Measurements from ENCODE around the gene NBEA. TPM values are rescaled to one million over a fixed set of nuclear protein-coding genes. Genes with fewer than 3 reads are reported as not detected.

The NBEA gene
- total RNA-seq, 3 donors from 2014 or later (not counting 1 experiment from before 2014, with no cell fraction given), result 0.27 to 0.66 (median 0.33) TPM

DNA sequence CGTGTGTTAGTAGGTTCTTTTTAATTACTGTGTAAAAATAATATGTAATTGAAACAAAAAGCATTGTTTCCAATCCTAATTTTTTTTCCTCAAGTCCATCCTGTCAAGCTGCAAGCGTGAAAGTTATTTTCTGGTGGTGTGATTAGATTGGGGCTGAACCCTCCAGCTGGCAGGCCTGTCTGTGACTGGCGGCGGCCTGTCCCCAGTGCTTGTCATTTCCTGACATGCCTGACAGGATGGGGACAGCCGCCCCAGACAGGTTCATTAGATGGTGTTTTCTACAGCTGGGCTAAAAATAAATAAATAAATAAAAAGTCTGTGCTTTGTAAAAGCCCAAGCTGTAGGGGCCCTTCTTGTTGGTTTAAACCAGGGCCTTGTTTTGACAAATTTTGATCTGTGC is 588.1 kb downstream of the NBEA start:
- peak overlapping the region; percentile 35 to 45 for H3K27ac Mint-ChIP-seq
- DNase-seq, result no peak
- H3K36me3 ChIP-seq (ENCODE audit: control insufficient read depth, insufficient read depth, low read length), result no peaks in the 10 kb centered on the region
- intact Hi-C loops (cut with micrococcal nuclease), result no loop called here
- H3K27me3 Mint-ChIP-seq (ENCODE audit: low read depth in 2 of 2), result peaks cover 2 to 5% of the 10 kb centered on the region in 2 donors
- H3K9me3 ChIP-seq (ENCODE audit: control insufficient read depth, insufficient read depth, low read length), result no peaks in the 10 kb centered on the region
- no peak overlapping the region for H3K4me3 Mint-ChIP-seq
- no peak overlapping the region for H3K4me3 ChIP-seq (ENCODE audit: low read length)
- ATAC-seq, result peak; percentile 35 to 80 (median 60)
- 64% methylated on average over 3 of the region's 5 CpGs for WGBS (ENCODE audit: insufficient coverage)
- TF ChIP-seq, protein P1, sequence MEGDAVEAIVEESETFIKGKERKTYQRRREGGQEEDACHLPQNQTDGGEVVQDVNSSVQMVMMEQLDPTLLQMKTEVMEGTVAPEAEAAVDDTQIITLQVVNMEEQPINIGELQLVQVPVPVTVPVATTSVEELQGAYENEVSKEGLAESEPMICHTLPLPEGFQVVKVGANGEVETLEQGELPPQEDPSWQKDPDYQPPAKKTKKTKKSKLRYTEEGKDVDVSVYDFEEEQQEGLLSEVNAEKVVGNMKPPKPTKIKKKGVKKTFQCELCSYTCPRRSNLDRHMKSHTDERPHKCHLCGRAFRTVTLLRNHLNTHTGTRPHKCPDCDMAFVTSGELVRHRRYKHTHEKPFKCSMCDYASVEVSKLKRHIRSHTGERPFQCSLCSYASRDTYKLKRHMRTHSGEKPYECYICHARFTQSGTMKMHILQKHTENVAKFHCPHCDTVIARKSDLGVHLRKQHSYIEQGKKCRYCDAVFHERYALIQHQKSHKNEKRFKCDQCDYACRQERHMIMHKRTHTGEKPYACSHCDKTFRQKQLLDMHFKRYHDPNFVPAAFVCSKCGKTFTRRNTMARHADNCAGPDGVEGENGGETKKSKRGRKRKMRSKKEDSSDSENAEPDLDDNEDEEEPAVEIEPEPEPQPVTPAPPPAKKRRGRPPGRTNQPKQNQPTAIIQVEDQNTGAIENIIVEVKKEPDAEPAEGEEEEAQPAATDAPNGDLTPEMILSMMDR (IDR thresholded peaks at IDR 0.05), result no peak
- H3K27me3 ChIP-seq (ENCODE audit: control insufficient read depth, insufficient read depth, low read length), result no peaks in the 10 kb centered on the region
- H3K27ac ChIP-seq (ENCODE audit: low read length), result no peak overlapping the region
- H3K4me1 ChIP-seq (ENCODE audit: control insufficient read depth, insufficient read depth, low read length), result no peaks in the 10 kb centered on the region
- H3K9me3 Mint-ChIP-seq, result no peaks in the 10 kb centered on the region
- H3K36me3 Mint-ChIP-seq, result no peaks in the 10 kb centered on the region
- H3K4me1 Mint-ChIP-seq, result peaks cover 0 to 5% of the 10 kb centered on the region in 2 donors

DNA sequence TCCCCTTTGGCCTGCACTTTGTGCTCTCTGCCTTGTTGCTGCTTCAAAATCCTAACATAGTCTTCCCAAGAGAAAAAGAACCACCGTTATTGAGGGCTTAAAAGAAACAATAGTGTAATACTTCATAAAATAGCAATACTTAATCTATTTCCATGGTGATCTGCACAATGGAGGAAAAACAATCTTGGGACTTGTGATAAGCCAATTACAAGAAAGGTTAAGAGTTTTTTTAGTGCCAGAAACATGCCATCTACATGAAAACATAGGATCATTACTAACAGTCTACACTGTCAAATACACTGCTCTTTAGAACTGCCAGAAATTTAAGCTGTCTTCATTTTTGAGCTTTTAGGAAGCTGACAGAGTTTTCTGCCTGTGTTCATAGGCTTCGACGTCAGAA is 588.5 kb downstream of the NBEA start:
- H3K4me1 Mint-ChIP-seq, result peaks cover 0 to 5% of the 10 kb centered on the region in 2 donors
- H3K36me3 Mint-ChIP-seq, result no peaks in the 10 kb centered on the region
- H3K27me3 Mint-ChIP-seq (ENCODE audit: low read depth in 2 of 2), result peaks cover 4 to 9% of the 10 kb centered on the region in 2 donors
- no peak for ATAC-seq
- intact Hi-C loops (cut with micrococcal nuclease), result no loop called here
- 91% methylated on average over 2 of the region's 3 CpGs for WGBS (ENCODE audit: insufficient coverage)
- DNase-seq, result no peak
- TF ChIP-seq, protein P1 (IDR thresholded peaks at IDR 0.05), result no peak
- Histone ChIP-seq H3K27ac (ENCODE audit: low read length) (no peak overlapping the region), H3K36me3 (ENCODE audit: control insufficient read depth, insufficient read depth, low read length) (no peaks in the 10 kb centered on the region), H3K9me3 (ENCODE audit: control insufficient read depth, insufficient read depth, low read length) (no peaks in the 10 kb centered on the region), H3K4me1 (ENCODE audit: control insufficient read depth, insufficient read depth, low read length) (no peaks in the 10 kb centered on the region), H3K4me3 (ENCODE audit: low read length) (no peak overlapping the region), H3K27me3 (ENCODE audit: control insufficient read depth, insufficient read depth, low read length) (no peaks in the 10 kb centered on the region)
- no peak overlapping the region for H3K4me3 Mint-ChIP-seq
- peak overlapping the region; percentile 35 to 45 for H3K27ac Mint-ChIP-seq
- no peaks in the 10 kb centered on the region for H3K9me3 Mint-ChIP-seq

DNA sequence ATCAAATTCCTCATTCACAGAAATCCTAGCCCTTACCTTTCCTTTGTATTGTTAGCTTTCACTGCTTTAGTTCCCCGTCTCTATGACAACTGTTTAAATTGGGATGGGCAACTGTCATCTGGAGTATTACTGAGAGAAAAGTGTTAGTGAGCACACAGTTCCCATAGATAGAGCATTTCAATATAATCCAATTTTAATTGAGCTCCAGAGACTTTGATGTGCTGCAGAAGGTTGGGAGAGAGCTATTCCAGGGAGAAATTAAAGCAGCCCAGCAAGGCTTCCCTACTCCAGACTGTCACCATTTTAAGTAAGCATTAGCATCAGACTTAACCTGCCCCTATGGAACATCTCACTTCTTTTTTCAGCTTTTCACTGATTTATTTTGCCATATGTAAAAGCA is 589.5 kb downstream of the NBEA start:
- intact Hi-C loops (cut with micrococcal nuclease), result no loop called here
- H3K4me3 Mint-ChIP-seq, result no peak overlapping the region
- no peak for ATAC-seq
- TF ChIP-seq, protein P1 (IDR thresholded peaks at IDR 0.05), result no peak
- no peaks in the 10 kb centered on the region for H3K27me3 ChIP-seq (ENCODE audit: control insufficient read depth, insufficient read depth, low read length)
- H3K36me3 ChIP-seq (ENCODE audit: control insufficient read depth, insufficient read depth, low read length), result no peaks in the 10 kb centered on the region
- no peak overlapping the region for H3K27ac Mint-ChIP-seq
- 100% methylated on average over 1 of the region's 1 CpG for WGBS (ENCODE audit: insufficient coverage)
- no peak overlapping the region for H3K27ac ChIP-seq (ENCODE audit: low read length)
- H3K27me3 Mint-ChIP-seq (ENCODE audit: low read depth in 2 of 2), result peaks cover 4 to 9% of the 10 kb centered on the region in 2 donors
- no peaks in the 10 kb centered on the region for H3K9me3 ChIP-seq (ENCODE audit: control insufficient read depth, insufficient read depth, low read length)
- peaks cover 0 to 5% of the 10 kb centered on the region in 2 donors for H3K4me1 Mint-ChIP-seq
- H3K4me3 ChIP-seq (ENCODE audit: low read length), result no peak overlapping the region
- DNase-seq, result no peak
- no peaks in the 10 kb centered on the region for H3K9me3 Mint-ChIP-seq
- no peaks in the 10 kb centered on the region for H3K36me3 Mint-ChIP-seq
- H3K4me1 ChIP-seq (ENCODE audit: control insufficient read depth, insufficient read depth, low read length), result no peaks in the 10 kb centered on the region

DNA sequence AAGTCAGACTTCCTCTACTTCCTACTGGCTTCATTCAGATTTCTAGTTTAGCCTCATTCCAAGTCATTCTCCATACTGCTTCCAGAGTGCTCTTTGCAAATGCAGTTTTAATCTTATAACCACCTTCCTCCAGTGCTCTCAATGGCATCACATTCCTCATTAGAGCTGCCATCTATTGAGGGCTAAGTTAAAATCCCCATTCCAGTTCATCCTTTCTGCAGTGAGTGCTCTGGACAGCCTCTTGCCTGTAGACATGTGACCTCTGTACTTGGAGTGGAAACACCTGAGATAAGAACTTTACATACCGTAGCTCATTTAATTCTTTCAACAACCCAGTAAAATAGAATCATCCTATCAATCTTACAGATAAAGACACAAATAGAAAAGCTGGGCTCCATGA is 592.3 kb downstream of the NBEA start:
- intact Hi-C loops (cut with micrococcal nuclease), result no loop called here
- no peak overlapping the region for H3K4me3 Mint-ChIP-seq
- TF ChIP-seq, protein P1 (IDR thresholded peaks at IDR 0.05), result no peak
- H3K27me3 Mint-ChIP-seq (ENCODE audit: low read depth in 2 of 2), result peaks cover 4 to 9% of the 10 kb centered on the region in 2 donors
- H3K9me3 Mint-ChIP-seq, result peaks cover 0 to 2% of the 10 kb centered on the region in 2 donors
- peaks cover 0 to 5% of the 10 kb centered on the region in 2 donors for H3K4me1 Mint-ChIP-seq
- Histone ChIP-seq H3K27me3 (ENCODE audit: control insufficient read depth, insufficient read depth, low read length) (no peaks in the 10 kb centered on the region), H3K9me3 (ENCODE audit: control insufficient read depth, insufficient read depth, low read length) (no peaks in the 10 kb centered on the region), H3K27ac (ENCODE audit: low read length) (no peak overlapping the region), H3K36me3 (ENCODE audit: control insufficient read depth, insufficient read depth, low read length) (no peaks in the 10 kb centered on the region), H3K4me3 (ENCODE audit: low read length) (no peak overlapping the region), H3K4me1 (ENCODE audit: control insufficient read depth, insufficient read depth, low read length) (no peaks in the 10 kb centered on the region)
- no peaks in the 10 kb centered on the region for H3K36me3 Mint-ChIP-seq
- no peak overlapping the region for H3K27ac Mint-ChIP-seq
- 81% methylated on average over 1 of the region's 1 CpG for WGBS (ENCODE audit: insufficient coverage)
- DNase-seq, result no peak
- no peak for ATAC-seq

All from natural killer cell (primary cell).